GM18502 (cell line): ENCODE data around the gene DEFB115.
"Not testable (repeated sequence)": the region's sequence is repeated elsewhere in the genome, so short reads cannot be mapped to it uniquely, and the experiment has no call there.

Source experiments
- ATAC-seq: cut with Tn5 transposase; IDR thresholded peaks from one replicate; pipeline ENCODE4 v1.9.1; 2021; ENCODE audit warnings: mild to moderate bottlenecking; ENCODE audit not compliant: unreplicated experiment, poor library complexity

The DEFB115 gene

GRCh38 chr20:31257364-31257763 is at the start of gene DEFB115:
DEFB115 (plus strand) TSS chr20:31257664; CDS start chr20:31257664, 0 bp downstream.
- ATAC-seq, result no peak

- ATAC-seq, result no peak
Observed at GRCh38 chr20:31236953-31237352, 20.5 kb upstream of the DEFB115 start.

- no peak for ATAC-seq
Observed at GRCh38 chr20:31237763-31238162, 19.7 kb upstream of the DEFB115 start.

GRCh38 chr20:31239139-31239538 is 18.3 kb upstream of the DEFB115 start:
- no peak for ATAC-seq

GRCh38 chr20:31256959-31257358 is 505 bp upstream of the DEFB115 start:
- no peak for ATAC-seq

- no peak for ATAC-seq
Observed at GRCh38 chr20:31260326-31260932, 3.0 kb downstream of the DEFB115 start.

- ATAC-seq, result no peak
Observed at GRCh38 chr20:31274441-31274840, 17.0 kb downstream of the DEFB115 start.

- ATAC-seq, result no peak
Observed at GRCh38 chr20:31278178-31278577, 20.7 kb downstream of the DEFB115 start.

- not testable (repeated sequence) for ATAC-seq
Observed at GRCh38 chr20:31284964-31285363, 27.5 kb downstream of the DEFB115 start.

GRCh38 chr20:31308535-31309162 is 51.2 kb downstream of the DEFB115 start, which contains the start of gene DEFB116:
DEFB116 (minus strand) TSS chr20:31308585; CDS start chr20:31308585, 0 bp downstream.
- no peak for ATAC-seq
